ENCODE data around the gene NDUFB3. TPM values are rescaled to one million over a fixed set of nuclear protein-coding genes. Genes with fewer than 3 reads are reported as not detected.
"Not testable (repeated sequence)": the region's sequence is repeated elsewhere in the genome, so short reads cannot be mapped to it uniquely, and the experiment has no call there.

NDUFB3 gene
- 100 to 1,000 TPM; 104 to 124 TPM for total RNA-seq

GRCh38 chr2:201071479-201072200 is at the start of gene NDUFB3, which contains the start of gene HYCC2:
Gene NDUFB3 (plus strand): TSS chr2:201072001. CDS start chr2:201078883, 6,882 bp downstream.
Gene HYCC2 (minus strand): TSS chr2:201071671. CDS start chr2:201024009, 47,662 bp downstream.
- Mint-ChIP-seq H3K27me3 (no peaks in the 10 kb centered on the region), H3K9me3 (no peaks in the 10 kb centered on the region), H3K4me1 (ENCODE audit: low read depth in 2 of 2) (peaks cover 36 to 49% of the 10 kb centered on the region in 2 donors), H3K27ac (peak within 1 kb of the TSS; percentile 87 to 91), H3K4me3 (peak within 1 kb of the TSS; percentile 91), H3K36me3 (peaks cover 8% of the 10 kb centered on the region)
- ATAC-seq (peak; percentile 100), DNase-seq (ENCODE audit: low spot score) (peak; percentile 94)

DNA sequence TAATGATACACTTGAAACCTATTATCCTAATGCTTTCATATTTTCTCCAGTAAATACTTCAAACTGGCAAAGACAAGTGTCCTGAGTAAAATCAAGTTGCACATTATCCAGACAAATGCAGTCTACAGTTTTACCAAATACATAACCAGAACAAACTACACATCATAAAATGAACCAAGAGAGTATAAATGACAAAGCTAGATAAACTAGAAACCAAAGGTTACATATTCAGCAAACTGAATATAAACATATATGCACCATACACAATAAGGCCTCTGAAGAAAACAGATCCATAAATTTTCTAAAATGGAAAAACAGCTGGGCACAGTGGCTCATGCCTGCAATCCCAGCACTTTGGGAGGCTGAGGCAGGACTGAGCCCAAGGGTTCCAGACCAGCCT is 47.3 kb upstream of the NDUFB3 start:
- Mint-ChIP-seq H3K27ac (no peak overlapping the region), H3K4me3 (no peak overlapping the region), H3K27me3 (no peaks in the 10 kb centered on the region), H3K36me3 (peaks cover 28% of the 10 kb centered on the region), H3K9me3 (no peaks in the 10 kb centered on the region), H3K4me1 (ENCODE audit: low read depth in 2 of 2) (peaks cover 46 to 47% of the 10 kb centered on the region in 2 donors)
- DNase-seq (ENCODE audit: low spot score), result no peak
- ATAC-seq, result no peak

DNA sequence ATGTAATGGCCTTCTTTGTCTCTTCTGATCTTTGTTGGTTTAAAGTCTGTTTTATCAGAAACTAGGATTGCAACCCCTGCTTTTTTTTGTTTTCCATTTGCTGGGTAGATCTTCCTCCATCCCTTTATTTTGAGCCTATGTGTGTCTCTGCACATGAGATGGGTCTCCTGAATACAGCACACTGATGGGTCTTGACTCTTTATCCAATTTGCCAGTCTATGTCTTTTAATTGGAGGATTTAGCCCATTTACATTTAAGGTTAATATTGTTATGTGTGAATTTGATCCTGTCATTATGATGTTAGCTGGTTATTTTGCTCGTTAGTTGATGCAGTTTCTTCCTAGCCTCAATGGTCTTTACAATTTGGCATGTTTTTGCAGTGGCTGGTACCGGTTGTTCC is 37.4 kb upstream of the NDUFB3 start:
- not testable (repeated sequence) for H3K4me3 Mint-ChIP-seq
- peaks cover 22% of the 10 kb centered on the region for H3K36me3 Mint-ChIP-seq

DNA sequence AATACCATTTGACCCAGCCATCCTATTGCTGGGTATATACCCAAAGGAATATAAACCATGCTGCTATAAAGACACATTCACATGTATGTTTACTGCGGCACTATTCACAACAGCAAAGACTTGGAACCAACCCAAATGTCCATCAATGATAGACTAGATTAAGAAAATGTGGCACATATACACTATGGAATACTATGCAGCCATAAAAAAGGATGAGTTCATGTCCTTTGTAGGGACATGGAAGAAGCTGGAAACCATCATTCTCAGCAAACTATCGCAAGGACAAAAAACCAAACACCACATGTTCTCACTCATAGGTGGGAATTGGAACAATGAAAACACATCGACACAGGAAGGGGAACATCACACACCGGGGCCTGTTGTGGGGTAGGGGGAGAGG is 33.4 kb upstream of the NDUFB3 start:
- H3K36me3 Mint-ChIP-seq, result peaks cover 19% of the 10 kb centered on the region
- DNase-seq (ENCODE audit: low spot score); H3K9me3 Mint-ChIP-seq; ATAC-seq; H3K4me3 Mint-ChIP-seq; H3K27ac Mint-ChIP-seq; H3K27me3 Mint-ChIP-seq: not testable (repeated sequence)
- H3K4me1 Mint-ChIP-seq (ENCODE audit: low read depth in 2 of 2), result peaks cover 10 to 18% of the 10 kb centered on the region in 2 donors

More for the DNA sequence above, 37.4 kb upstream of the NDUFB3 start:
- peaks cover 4 to 12% of the 10 kb centered on the region in 2 donors for H3K4me1 Mint-ChIP-seq (ENCODE audit: low read depth in 2 of 2)
- not testable (repeated sequence) for H3K9me3 Mint-ChIP-seq; H3K27ac Mint-ChIP-seq; DNase-seq (ENCODE audit: low spot score); ATAC-seq; H3K27me3 Mint-ChIP-seq

GRCh38 chr2:201038855-201039254 is 32.9 kb upstream of the NDUFB3 start:
- Mint-ChIP-seq H3K27me3 (no peaks in the 10 kb centered on the region), H3K9me3 (no peaks in the 10 kb centered on the region), H3K36me3 (peaks cover 19% of the 10 kb centered on the region), H3K4me3 (no peak overlapping the region), H3K27ac (peak overlapping the region in 1 of 2 donors; percentile 37), H3K4me1 (ENCODE audit: low read depth in 2 of 2) (peaks cover 10 to 18% of the 10 kb centered on the region in 2 donors)
- DNase-seq (ENCODE audit: low spot score) (no peak), ATAC-seq (no peak)

DNA sequence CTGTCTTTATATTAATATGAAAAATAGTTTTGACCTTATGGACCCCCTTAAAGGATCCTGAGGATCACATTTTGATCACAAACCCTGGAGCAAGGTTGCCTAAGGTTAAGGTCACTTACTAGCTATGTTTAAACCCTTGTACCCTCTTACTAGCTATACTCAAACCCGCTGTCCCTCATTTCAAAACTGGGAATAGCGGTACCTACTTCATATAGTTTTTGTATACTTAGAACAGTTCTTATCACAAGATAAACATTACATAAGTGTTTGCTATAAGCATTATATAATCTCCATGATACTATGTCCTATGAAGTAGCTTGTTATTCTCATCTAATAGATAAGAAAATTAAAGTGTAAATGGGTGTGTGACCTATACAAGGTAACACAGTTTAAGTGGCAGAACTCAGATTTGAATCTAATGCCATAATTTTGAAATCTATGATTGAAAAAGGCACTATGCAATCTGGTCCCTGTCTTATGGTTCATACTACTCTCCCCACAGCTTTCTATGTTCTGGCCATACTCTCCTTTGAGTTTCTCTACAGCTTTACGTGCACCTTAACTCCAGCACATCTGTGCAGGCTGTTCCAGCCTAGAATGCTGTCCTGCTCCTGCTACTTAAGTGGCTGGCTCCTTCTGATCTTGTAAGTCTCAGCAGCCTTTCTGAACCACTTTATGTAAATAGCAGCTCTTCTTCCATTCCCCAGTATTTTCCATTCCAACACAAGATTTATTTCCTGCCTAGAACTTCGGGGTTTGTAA is 30.8 kb upstream of the NDUFB3 start:
- H3K9me3 Mint-ChIP-seq, result no peaks in the 10 kb centered on the region
- H3K4me3 Mint-ChIP-seq, result no peak overlapping the region
- peaks cover 10 to 18% of the 10 kb centered on the region in 2 donors for H3K4me1 Mint-ChIP-seq (ENCODE audit: low read depth in 2 of 2)
- DNase-seq (ENCODE audit: low spot score), result no peak
- H3K27ac Mint-ChIP-seq, result peak overlapping the region in 1 of 2 donors; percentile 57
- no peaks in the 10 kb centered on the region for H3K27me3 Mint-ChIP-seq
- H3K36me3 Mint-ChIP-seq, result peaks cover 11% of the 10 kb centered on the region
- ATAC-seq, result no peak

DNA sequence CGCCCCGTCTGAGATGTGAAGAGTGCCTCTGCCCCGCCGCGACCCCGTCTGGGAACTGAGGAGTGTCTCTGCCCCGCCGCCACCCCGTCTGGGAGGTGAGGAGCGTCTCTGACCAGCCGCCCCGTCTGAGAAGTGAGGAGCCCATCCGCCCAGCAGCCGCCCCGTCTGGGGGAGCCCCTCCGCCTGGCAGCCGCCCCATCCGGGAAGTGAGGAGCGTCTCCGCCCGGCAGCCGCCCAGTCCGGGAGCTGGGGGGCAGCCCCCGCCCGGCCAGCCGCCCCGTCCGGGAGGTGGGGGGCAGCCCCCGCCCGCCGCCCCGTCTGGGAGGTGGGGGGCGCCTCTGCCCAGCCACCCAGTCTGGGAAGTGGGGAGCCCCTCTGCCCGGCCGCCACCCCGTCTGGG is 29.4 kb upstream of the NDUFB3 start:
- H3K27ac Mint-ChIP-seq; H3K9me3 Mint-ChIP-seq; DNase-seq (ENCODE audit: low spot score); H3K27me3 Mint-ChIP-seq; ATAC-seq; H3K4me3 Mint-ChIP-seq: not testable (repeated sequence)
- Mint-ChIP-seq H3K4me1 (ENCODE audit: low read depth in 2 of 2) (peaks cover 22 to 26% of the 10 kb centered on the region in 2 donors), H3K36me3 (peaks cover 19% of the 10 kb centered on the region)

DNA sequence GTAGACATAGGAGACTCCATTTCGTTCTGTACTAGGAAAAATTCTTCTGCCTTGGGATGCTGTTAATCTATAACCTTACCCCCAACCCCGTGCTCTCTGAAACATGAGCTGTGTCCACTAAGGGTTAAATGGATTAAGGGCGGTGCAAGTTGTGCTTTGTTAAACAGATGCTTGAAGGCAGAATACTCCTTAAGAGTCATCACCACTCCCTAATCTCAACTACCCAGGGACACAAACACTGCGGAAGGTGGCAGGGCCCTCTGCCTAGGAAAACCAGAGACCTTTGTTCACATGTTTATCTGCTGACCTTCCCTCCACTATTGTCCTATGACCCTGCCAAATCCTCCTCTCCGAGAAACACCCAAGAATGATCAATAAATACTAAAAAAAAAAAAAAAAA is 28.8 kb upstream of the NDUFB3 start:
- H3K4me3 Mint-ChIP-seq; ATAC-seq; H3K9me3 Mint-ChIP-seq; H3K27ac Mint-ChIP-seq; H3K27me3 Mint-ChIP-seq; DNase-seq (ENCODE audit: low spot score): not testable (repeated sequence)
- peaks cover 24% of the 10 kb centered on the region in 2 donors for H3K4me1 Mint-ChIP-seq (ENCODE audit: low read depth in 2 of 2)
- H3K36me3 Mint-ChIP-seq, result peaks cover 21% of the 10 kb centered on the region

- Mint-ChIP-seq H3K27me3 (no peaks in the 10 kb centered on the region), H3K4me3 (no peak overlapping the region), H3K9me3 (no peaks in the 10 kb centered on the region), H3K4me1 (ENCODE audit: low read depth in 2 of 2) (peaks cover 14 to 21% of the 10 kb centered on the region in 2 donors), H3K27ac (no peak overlapping the region), H3K36me3 (peaks cover 12% of the 10 kb centered on the region)
- DNase-seq (ENCODE audit: low spot score) (no peak), ATAC-seq (no peak)
Measured at GRCh38 chr2:201046881-201047280, 24.9 kb upstream of the NDUFB3 start.

DNA sequence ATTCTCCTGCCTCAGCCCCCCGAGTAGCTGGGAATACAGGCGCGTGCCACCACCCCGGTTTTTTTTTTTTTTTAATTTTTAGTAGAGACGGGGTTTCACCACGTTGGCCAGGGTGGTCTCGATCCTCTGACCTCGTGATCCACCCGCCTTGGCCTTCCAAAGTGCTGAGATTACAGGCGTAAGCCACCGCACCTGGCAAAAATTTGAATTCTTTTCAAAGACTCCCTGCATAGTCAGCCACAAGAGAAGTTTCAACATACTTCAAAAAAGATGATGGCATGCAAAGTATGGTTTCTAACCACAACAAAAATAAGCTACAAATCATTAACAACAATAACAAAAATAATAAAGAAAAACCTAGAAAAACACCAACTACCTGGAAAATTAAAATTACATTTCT is 22.3 kb upstream of the NDUFB3 start:
- Mint-ChIP-seq H3K9me3 (no peaks in the 10 kb centered on the region), H3K36me3 (peaks cover 12% of the 10 kb centered on the region), H3K27me3 (no peaks in the 10 kb centered on the region), H3K4me3 (no peak overlapping the region), H3K4me1 (ENCODE audit: low read depth in 2 of 2) (peaks cover 23 to 29% of the 10 kb centered on the region in 2 donors), H3K27ac (no peak overlapping the region)
- ATAC-seq, result no peak
- no peak for DNase-seq (ENCODE audit: low spot score)

DNA sequence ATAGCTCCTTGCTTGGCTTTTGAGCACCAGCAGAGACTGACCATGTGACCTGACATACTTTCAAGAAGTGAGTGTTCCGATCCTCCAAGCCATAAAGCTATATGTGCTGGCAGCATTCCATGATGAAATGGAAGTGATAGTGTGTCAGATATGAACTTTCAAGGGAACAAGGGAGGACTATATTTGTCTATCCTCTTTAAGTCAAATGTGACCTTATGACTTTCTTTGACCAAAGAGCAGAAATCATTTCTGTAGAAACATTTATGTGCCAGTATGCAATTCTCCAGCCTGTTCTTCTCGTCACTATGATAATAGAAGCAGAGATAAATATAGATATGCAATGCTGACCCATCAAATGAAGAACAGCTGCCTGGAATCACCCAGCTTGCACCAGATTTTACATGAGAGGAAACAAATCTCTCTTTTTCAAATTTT is 14.7 kb upstream of the NDUFB3 start:
- H3K4me1 Mint-ChIP-seq (ENCODE audit: low read depth in 2 of 2), result peaks cover 30 to 35% of the 10 kb centered on the region in 2 donors
- H3K36me3 Mint-ChIP-seq, result no peaks in the 10 kb centered on the region
- no peak for DNase-seq (ENCODE audit: low spot score)
- H3K9me3 Mint-ChIP-seq, result no peaks in the 10 kb centered on the region
- H3K4me3 Mint-ChIP-seq, result no peak overlapping the region
- ATAC-seq, result no peak
- peak overlapping the region in 1 of 2 donors; percentile 30 for H3K27ac Mint-ChIP-seq
- no peaks in the 10 kb centered on the region for H3K27me3 Mint-ChIP-seq

DNA sequence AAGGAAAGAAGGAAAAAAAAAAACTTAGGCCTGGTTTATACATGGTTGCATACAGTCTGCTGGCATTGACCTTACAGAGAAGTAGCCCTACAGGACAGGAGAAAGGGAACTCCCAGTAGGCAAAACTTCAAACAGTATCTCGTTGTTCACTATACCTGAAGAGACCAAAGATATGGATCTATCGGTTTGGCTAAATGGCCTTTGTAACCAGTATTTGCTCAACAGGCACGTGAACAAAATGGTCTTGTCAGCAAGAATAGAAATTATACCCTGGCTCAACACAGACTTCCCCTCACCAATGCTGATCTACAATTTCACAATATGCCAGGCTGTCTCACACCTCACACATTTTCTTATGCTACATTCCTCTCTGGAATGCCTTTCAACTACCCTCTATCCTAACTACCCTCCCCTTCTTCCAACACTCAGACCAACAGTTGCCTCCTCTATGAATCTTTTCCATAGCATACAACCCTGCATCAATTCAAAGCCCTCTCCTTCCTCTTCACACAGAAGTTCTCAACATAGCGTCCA is 14.0 kb upstream of the NDUFB3 start:
- no peaks in the 10 kb centered on the region for H3K27me3 Mint-ChIP-seq
- peaks cover 25 to 29% of the 10 kb centered on the region in 2 donors for H3K4me1 Mint-ChIP-seq (ENCODE audit: low read depth in 2 of 2)
- DNase-seq (ENCODE audit: low spot score), result no peak
- no peaks in the 10 kb centered on the region for H3K9me3 Mint-ChIP-seq
- H3K27ac Mint-ChIP-seq, result peak overlapping the region; percentile 7 to 8
- H3K4me3 Mint-ChIP-seq, result no peak overlapping the region
- ATAC-seq, result no peak
- H3K36me3 Mint-ChIP-seq, result peaks cover under 1% of the 10 kb centered on the region

GRCh38 chr2:201058914-201059313 is 12.9 kb upstream of the NDUFB3 start:
- ATAC-seq (no peak), DNase-seq (ENCODE audit: low spot score) (no peak)
- Mint-ChIP-seq H3K36me3 (peaks cover 11% of the 10 kb centered on the region), H3K27ac (peak overlapping the region; percentile 43 to 56), H3K4me3 (no peak overlapping the region), H3K4me1 (ENCODE audit: low read depth in 2 of 2) (peaks cover 36 to 37% of the 10 kb centered on the region in 2 donors), H3K9me3 (no peaks in the 10 kb centered on the region), H3K27me3 (no peaks in the 10 kb centered on the region)
